GM12874 (cell line): ENCODE data around the gene TOP1.

Experiments used
- CTCF ChIP-seq: IDR thresholded peaks from 2 replicates; pipeline ENCODE4 v1.5.1; 2011; ENCODE audit warnings: low read depth, mild to moderate bottlenecking, control low read depth, low read length, moderate library complexity; ENCODE audit not compliant: insufficient read depth

The TOP1 gene

GRCh38 chr20:41031243-41031619 is 2.6 kb downstream of the TOP1 start:
- TF ChIP-seq CTCF, result no peak

DNA sequence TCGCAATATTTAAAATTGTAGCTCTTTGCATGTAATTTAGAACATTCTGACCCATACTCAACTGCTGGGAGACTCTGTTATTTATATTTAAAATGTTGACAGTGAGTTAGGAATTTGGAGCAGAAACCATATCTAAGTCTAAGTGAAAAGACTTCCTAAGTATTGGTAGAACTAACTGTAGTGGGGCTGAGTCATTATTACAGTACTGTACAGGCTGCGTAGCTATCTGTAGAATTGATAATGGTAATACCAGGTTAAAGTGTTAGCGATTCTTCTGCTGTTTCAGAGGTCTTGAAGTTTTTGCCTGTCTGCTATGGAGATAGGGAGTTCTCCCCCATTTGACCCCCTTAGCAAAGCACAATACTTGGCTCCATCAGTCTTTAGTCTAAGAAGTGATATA is 3.6 kb downstream of the TOP1 start:
- no peak for TF ChIP-seq CTCF

GRCh38 chr20:41034239-41034638 is 5.6 kb downstream of the TOP1 start:
- no peak for TF ChIP-seq CTCF

- no peak for TF ChIP-seq CTCF
Observed at GRCh38 chr20:41035207-41035606, 6.6 kb downstream of the TOP1 start.

GRCh38 chr20:41037179-41037578 is 8.6 kb downstream of the TOP1 start:
- no peak for TF ChIP-seq CTCF

DNA sequence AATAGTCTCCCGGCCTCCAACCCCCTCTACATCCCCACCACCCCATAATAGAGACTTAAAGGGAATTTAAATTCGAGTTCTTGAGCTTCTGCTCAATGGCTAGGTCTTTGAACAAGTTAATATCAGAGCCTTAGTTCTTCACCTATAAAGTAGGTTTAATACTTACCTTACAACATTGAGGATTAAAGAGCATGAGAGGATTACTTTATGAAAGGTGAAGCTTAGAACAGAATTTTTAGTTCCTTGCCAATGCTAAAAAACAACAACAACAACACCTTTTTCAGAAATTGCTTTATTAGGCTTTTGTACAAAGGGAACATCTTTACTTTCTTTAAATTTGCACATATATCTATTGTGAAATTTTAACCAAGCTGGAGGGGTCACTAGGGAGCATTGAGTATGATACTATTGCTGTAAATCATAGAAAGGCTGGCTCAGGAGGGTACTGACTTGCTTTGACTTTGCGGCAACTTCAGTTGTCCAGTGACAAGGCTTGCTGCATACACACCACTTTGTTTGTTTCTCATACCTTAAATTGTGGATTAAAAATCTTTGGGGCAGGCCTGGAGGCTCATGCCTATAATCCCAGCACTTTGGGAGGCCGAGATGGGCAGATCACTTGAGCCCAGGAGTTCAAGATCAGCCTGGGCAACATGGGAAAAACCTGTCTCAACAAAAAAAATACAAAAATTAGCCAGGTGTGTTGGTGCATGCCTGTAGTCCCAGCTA is 9.7 kb downstream of the TOP1 start:
- no peak for TF ChIP-seq CTCF

- no peak for TF ChIP-seq CTCF
Observed at GRCh38 chr20:41038878-41039404, 10.3 kb downstream of the TOP1 start.
